Measurements from ENCODE around the gene KCNK7. TPM values are rescaled to one million over a fixed set of nuclear protein-coding genes. Genes with fewer than 3 reads are reported as not detected.
A peak's percentile ranks its signal among the peaks of the same experiment; 100 is the strongest.

The KCNK7 gene
- total and polyA plus RNA-seq, 2 donors (not counting 3 experiments of a cell fraction or from before 2014, with no cell fraction given) = 0.17 to 0.60 TPM

- H3K9me1 ChIP-seq (replicated peaks; ENCODE audit: control insufficient read depth, extremely low read depth, insufficient read depth, low read length) = no peaks in the 10 kb centered on the region
- H3K4me1 ChIP-seq (ENCODE audit: control insufficient read depth, extremely low read depth, insufficient read depth, low read length) = peaks cover 57% of the 10 kb centered on the region
- no TSS peak for BruUV-seq (replicated peaks)
- POLR2A ChIA-PET = no interaction called here
- H3K4me2 ChIP-seq (ENCODE audit: insufficient read depth, low read length) = peak overlapping the region; percentile 88
- H3K9ac ChIP-seq (replicated peaks; ENCODE audit: extremely low read depth, insufficient read depth, low read length) = peak overlapping the region; percentile 69
- H3K79me2 ChIP-seq (ENCODE audit: control insufficient read depth, insufficient read depth, low read length) = peaks cover 63% of the 10 kb centered on the region
- H3K9me3 ChIP-seq (replicated peaks; ENCODE audit: control insufficient read depth, insufficient read depth, low read length) = no peaks in the 10 kb centered on the region
- H4K20me1 ChIP-seq (replicated peaks; ENCODE audit: control insufficient read depth, extremely low read depth, insufficient read depth, low read length) = no peaks in the 10 kb centered on the region
- no peak for TF ChIP-seq JUN (IDR thresholded peaks at IDR 0.05; ENCODE audit: borderline replicate concordance, insufficient read depth, insufficient read length, low read depth)
- TF ChIP-seq GATA2 (IDR thresholded peaks at IDR 0.05; ENCODE audit: insufficient read depth, insufficient read length, low read depth, low read length) = no peak
- TF ChIP-seq POLR2A (IDR thresholded peaks at IDR 0.05; ENCODE audit: low read depth, low read length) = no peak
- TF ChIP-seq POLR2AphosphoS5 (IDR thresholded peaks at IDR 0.05; ENCODE audit: insufficient read depth, low read depth, low read length) = no peak
- TF ChIP-seq MAX (IDR thresholded peaks at IDR 0.05; ENCODE audit: insufficient read depth, insufficient read length) = no peak
- TF ChIP-seq CTCF (IDR thresholded peaks at IDR 0.05; ENCODE audit: extremely low read depth in 1 of 2, insufficient read depth in 1 of 2, low read depth in 1 of 2, low read length in 2 of 2) = no peak
- TF ChIP-seq MYC (IDR thresholded peaks at IDR 0.05; ENCODE audit: low read depth, low read length) = no peak
- intact Hi-C loops (cut with micrococcal nuclease) = no loop called here
- dilution Hi-C loops (cut with MboI; ENCODE audit: extremely low pct_ligation_motif_present, low sequenced_read_pairs) = no loop called here
- peak overlapping the region; percentile 85 for H3K27ac ChIP-seq (ENCODE audit: insufficient read depth, low read depth, low read length)
- H3K4me3 ChIP-seq (replicated peaks in 1 of 3; ENCODE audit: insufficient read depth in 1 of 3, low read depth in 1 of 3, low read length in 3 of 3) = peak overlapping the region in 2 of 3 experiments; percentile 81
- H3K27me3 ChIP-seq (ENCODE audit: control insufficient read depth in 2 of 2, insufficient read depth in 2 of 2, low read length in 2 of 2) = no peaks in the 10 kb centered on the region
- no peak overlapping the region for H2AFZ ChIP-seq (ENCODE audit: low read depth, low read length)
- CTCF ChIA-PET = interaction anchor here (0.7 to 6.2 kb wide), 4 partner anchors 8 to 69 kb away, joined by 3 to 54 read pairs (median 4); partner anchors contain the start of gene KCNK7
- no peak for FAIRE-seq
- peaks cover 8 to 31% of the 10 kb centered on the region in 2 experiments for H3K36me3 ChIP-seq (ENCODE audit: control insufficient read depth in 2 of 2, extremely low read depth in 1 of 2, insufficient read depth in 2 of 2, low read length in 2 of 2)
- peak; percentile 12 for DNase-seq (ENCODE audit: low read depth, low spot score)
Observed at GRCh38 chr11:65610404-65610803, 14.8 kb upstream of the KCNK7 start.

Data from endothelial cell of umbilical vein (primary cell).